Superior temporal gyrus (tissue), 1 donor: ENCODE data around the gene BCAP29.
"Not testable (repeated sequence)": the region's sequence is repeated elsewhere in the genome, so short reads cannot be mapped to it uniquely, and the experiment has no call there.

Source experiments
- DNase-seq: peaks from one replicate; pipeline ENCODE4 v3.0.0-alpha.2; 2016; ENCODE audit errors: extremely low spot score

BCAP29 gene, protein sequence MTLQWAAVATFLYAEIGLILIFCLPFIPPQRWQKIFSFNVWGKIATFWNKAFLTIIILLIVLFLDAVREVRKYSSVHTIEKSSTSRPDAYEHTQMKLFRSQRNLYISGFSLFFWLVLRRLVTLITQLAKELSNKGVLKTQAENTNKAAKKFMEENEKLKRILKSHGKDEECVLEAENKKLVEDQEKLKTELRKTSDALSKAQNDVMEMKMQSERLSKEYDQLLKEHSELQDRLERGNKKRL

GRCh38 chr7:107579885-107580715, at the start of gene BCAP29:
Gene BCAP29 (plus strand): TSS chr7:107580246. CDS start chr7:107580773, 527 bp downstream.
- no peak for DNase-seq

- no peak for DNase-seq
Measured at GRCh38 chr7:107530751-107531150, 49.3 kb upstream of the BCAP29 start.

DNA sequence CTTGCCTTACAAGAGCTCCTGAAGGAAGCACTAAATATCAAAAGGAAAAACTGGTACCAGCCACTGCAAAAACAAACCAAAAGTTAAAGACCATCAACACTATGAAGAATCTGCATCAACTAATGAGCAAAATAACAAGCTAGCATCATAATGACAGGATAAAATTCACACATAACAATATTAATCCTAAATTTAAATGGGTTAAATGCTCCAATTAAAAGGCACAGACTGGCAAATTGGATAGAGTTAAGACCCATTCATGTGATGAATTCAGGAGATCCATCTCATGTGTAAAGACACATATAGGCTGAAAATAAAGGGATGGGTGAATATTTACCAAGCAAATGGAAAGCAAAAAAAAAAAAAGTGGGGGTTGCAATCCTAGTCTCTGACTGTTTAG, 45.9 kb upstream of the BCAP29 start:
- DNase-seq: no peak

DNA sequence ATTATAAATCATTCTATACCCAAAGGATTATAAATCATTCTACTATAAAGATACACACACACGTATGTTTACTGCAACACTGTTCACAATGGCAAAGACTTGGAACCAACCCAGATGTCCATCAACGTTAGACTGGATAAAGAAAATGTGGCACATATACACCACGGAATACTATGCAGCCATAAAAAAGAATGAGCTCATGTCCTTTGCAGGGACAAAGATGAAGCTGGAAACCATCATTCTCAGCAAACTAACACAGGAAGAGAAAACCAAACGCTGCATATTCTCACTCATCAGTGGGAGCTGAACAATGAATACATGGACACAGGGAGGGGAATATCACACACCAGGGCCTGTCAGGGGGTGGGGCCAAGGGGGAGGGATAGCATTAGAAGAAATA, 42.8 kb upstream of the BCAP29 start:
- DNase-seq: not testable (repeated sequence)

DNA sequence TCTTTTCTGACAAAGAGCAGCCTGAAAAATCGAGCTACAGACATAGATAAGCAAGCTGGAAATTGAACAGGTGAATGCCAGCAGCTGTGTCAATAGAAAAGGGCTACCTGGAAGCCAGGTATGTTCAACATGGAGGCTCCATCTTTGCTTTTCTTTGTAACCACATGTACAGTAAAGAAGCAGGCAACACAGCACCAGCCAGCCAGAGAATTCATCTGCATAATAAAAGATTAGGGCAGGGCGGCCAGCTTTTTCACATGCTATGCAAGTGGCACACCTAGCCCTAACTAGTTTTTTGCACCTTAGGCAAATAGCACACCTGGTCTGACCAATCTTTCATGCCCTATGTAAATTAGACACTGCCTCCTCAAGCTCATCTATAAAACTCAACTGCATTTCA, 42.0 kb upstream of the BCAP29 start:
- no peak for DNase-seq

GRCh38 chr7:107543338-107543993, 36.6 kb upstream of the BCAP29 start:
- no peak for DNase-seq

GRCh38 chr7:107544848-107545591, 35.0 kb upstream of the BCAP29 start:
- no peak for DNase-seq

- no peak for DNase-seq
Measured at GRCh38 chr7:107551936-107552335, 28.1 kb upstream of the BCAP29 start.

DNA sequence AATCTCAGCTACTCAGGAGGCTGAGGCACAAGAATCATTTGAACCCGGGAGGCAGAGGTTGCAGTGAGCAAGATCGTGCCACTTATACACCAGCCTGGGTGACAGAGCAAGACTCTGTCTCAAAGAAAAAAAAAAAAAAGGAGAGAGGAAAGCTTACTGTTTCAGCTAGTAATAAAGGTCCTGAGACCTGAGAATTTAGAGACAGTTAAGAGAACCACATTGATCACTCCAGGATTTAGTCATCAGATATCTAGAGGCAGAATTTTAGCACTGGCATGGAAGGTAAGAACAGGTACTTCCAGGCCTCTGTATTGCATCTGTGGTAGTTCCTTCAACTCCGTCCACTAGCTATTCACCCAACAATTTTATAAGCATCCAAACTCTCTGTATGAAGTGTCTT, 24.2 kb upstream of the BCAP29 start:
- DNase-seq: no peak

GRCh38 chr7:107559864-107560263, 20.2 kb upstream of the BCAP29 start:
- no peak for DNase-seq

- no peak for DNase-seq
Measured at GRCh38 chr7:107560898-107561516, 19.0 kb upstream of the BCAP29 start.

GRCh38 chr7:107563081-107563774, 16.8 kb upstream of the BCAP29 start:
- DNase-seq: no peak

DNA sequence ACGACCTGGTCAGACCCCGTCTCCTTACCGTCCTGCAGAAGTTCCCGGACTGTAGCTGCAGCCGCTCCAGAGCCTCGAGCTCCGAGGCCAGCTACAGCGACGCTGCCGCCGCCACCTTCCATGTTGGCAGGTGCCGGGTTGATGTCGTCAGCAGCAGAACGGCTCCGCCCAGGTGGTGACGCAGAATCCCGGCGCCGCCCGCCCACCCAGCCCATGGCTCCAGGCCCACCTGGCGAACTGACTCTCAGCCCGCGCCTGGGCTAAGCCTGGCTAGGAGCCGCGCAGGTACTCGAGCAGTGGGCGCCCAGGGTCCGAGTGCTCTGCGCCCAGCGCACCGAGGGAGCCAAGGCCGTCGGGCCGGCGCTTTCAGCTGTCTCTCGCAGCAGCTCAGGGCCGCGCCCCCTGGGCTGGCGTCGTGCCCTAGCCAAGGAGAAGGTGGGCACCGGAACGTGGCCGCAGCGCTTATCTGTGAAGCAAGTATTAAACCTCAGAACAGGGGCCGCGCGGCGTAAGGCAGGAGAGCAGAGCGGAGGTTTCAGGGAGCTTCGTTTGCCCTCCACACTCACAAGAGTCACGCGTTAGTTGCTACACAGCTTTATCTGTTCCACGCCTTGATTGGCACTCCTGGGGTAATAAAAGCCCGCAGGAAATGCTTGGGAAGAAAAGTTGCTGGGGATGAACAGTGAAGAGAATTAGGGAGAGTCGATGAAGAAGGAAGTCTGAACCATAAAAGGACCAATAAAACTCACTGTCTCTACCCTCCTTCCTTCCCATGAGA, 16.1 kb upstream of the BCAP29 start, which contains the start of the genes COG5 and DUS4L:
TSS of gene COG5 (minus strand) at position 146 of the 778 bp plus-strand sequence. CDS start at position 122, 24 bp downstream.
TSS of gene DUS4L (plus strand) at position 197 of the 778 bp plus-strand sequence. CDS start 3,100 bp downstream, outside the sequence.
- DNase-seq: peak; percentile 79

DNA sequence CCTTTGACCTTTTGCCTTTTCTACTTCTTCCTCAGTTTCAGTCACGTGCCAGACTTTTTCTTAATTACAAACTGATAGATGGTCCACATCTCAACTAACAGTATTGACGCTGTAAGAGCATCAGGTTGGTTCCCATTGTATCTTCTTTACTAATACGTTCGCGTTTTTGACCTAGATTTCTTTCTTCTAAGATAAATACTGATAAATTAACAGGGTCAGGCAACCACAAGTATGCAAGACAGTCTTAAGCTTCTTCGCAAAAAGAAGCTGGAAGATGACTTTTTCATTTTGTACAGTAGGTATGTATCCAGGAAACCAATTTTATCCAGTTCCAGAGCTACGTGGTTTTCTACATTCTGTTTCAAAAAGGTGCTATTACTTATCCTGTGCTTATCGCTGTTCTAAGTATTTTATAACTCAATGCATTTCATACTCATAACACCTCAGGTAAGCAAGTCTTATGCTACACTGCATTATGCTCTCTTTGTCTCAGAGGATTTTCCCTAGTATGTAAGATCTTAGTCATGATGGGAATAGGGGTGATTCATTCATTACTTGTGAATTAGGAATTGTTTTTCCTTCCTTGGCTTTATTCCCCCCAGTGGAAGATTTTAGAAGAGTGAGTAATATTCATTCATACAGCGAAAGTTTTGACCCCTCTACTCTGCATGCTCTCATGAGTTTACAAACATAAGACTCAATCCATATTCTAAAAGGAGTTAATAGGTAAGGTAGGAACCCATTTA, 15.3 kb upstream of the BCAP29 start:
- DNase-seq: no peak

- DNase-seq: no peak
Measured at GRCh38 chr7:107570298-107570697, 9.7 kb upstream of the BCAP29 start.

GRCh38 chr7:107573537-107573936, 6.5 kb upstream of the BCAP29 start:
- DNase-seq: no peak

DNA sequence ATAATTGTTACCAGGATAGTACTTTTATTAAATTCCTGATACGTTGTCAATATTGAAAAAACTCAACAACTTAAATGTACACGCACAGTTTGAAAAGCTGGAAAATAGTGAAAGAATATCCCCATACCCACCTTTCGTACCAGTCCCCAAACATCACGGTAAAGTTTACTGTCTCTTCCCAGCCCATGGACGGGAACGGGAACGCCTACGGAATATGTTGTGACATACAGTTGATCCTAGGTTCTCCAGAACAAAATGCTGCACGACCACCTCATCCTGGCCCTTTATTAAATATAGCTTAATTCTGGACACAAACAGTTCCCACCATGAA, 527 bp upstream of the BCAP29 start:
- no peak for DNase-seq

DNA sequence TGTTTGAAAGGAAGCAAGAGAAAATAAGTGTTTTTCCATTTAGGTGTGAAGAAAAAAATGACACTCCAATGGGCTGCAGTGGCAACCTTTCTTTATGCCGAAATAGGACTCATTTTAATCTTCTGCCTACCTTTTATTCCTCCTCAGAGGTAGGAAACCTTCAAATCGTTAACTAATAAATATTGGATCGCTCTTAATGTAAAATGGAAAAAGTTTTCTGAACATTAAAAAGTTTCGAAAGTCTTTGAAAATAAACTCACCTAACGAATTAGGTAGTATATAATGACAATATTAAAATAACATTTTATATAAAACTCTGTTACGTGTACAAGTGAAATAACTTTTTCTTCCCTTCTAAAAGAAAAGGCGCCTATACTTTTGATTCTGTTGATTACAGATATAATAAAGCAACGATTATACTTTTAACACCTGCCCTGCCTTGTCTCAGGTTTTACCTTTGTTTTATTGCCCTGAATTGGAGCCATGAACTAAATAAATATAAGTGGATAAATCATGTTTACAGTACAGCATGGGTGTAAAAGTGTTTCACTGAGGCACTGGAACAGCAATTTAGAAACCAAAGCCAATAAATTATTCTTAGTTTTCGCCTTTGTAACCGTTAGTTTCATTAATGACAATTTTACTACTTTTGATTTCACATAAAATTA, 804 bp downstream of the BCAP29 start:
- no peak for DNase-seq
